SHP77 (cell line): ENCODE measurements around the gene BIVM.

ENCODE experiments used
- DNase-seq, 2 experiments: peaks; one replicate each; lab custom pipeline; 2025; lab: John Stamatoyannopoulos, UW

Gene BIVM

DNA sequence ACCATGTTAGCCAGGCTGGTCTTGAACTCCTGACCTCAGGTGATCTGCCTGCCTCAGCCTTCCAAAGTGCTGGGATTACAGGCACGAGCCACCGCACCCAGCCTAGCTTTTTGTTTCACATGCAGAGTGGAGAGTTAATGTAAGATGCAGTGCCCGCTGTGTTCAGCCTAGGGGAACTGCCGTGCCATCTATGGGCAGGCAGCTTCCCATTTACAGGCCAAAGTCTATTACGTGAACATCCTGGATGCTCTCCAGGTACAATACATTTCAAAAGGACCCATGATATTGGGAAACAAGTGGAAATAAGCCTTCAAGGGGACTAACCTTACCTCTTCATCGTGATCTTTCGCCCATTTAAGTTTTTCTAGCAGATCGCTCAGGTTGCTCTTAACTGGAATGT lies 10.2 kb upstream of the BIVM start:
- no peak for DNase-seq

DNA sequence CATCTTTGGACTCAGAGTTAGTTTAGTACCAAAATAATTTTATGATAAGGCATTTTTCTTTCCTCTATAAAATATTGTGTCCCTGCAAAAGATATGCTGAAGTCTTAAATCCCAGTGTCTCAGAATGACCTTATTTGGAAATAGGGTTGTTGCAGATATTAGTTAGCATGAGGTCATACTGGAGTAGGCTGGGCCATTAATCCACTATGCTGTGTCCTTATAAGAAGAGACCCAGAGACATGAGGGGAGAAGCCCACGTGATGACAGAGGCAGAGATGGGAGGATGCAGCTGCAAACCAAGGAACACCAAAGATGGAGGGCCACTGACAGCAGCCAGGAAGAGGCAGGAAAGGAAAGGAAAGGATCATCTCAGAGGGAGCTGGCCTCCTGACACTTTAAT lies 6.5 kb upstream of the BIVM start:
- DNase-seq = no peak

GRCh38 chr13:102793611-102794355 lies 5.1 kb upstream of the BIVM start:
- no peak for DNase-seq

- DNase-seq = peak in 1 of 2 experiments; percentile 28
These were observed 666 bp downstream of the BIVM start for GRCh38 chr13:102799426-102800144.

GRCh38 chr13:102800145-102801041 lies 1.5 kb downstream of the BIVM start:
- peak; percentile 87 to 91 for DNase-seq

DNA sequence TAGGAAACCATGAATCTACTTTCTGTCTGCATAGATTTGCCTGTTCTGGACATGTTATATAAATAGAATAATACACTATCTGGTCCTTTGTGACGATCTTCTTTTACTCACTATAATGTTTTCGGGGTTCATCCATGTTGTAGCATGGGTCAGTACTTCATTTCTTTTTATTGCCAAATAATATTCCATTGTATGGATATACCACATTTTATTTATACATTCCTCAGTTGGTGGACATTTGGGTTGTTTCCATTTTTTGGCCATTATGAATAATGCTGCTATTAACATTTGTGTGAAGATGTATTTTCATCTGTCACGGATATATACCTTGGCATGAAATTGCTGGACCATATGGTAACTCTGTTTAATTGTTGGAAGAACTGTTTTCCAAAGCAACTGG lies 6.8 kb downstream of the BIVM start:
- no peak for DNase-seq

GRCh38 chr13:102807699-102808098 lies 8.8 kb downstream of the BIVM start:
- DNase-seq = no peak

- DNase-seq = no peak
These were observed 13.8 kb downstream of the BIVM start for GRCh38 chr13:102812611-102813287.

DNA sequence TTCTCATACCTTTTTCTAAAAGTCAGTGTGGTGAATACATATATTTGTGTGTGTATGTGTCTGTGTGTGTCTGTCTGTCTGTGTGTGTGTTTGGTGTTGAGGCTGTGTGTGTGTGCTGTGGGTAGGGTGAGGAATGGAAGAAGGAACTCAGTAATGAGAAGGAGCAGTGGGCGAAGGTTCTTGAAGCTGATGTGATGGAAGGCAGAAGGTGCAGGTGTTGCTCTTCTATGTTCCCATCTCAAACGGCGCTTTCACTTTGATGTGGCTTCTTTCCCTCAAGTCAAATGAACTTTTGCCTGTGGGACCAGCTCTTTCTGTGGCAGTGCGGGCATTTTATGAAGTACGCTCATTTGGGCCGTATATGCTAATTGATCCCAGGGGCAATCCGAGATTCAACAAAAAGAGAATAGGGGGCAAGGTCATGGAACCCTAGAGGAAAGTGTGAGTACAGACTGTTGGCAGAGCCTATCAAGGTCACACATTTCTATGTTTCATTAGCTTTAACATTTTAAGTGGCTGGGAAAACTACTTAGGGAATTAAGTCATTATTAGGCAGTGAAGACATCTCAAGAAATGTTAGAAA lies 15.2 kb downstream of the BIVM start:
- no peak for DNase-seq

- no peak for DNase-seq
These were observed 15.9 kb downstream of the BIVM start for GRCh38 chr13:102814793-102815192.

GRCh38 chr13:102815788-102816187 lies 16.9 kb downstream of the BIVM start:
- no peak for DNase-seq

DNA sequence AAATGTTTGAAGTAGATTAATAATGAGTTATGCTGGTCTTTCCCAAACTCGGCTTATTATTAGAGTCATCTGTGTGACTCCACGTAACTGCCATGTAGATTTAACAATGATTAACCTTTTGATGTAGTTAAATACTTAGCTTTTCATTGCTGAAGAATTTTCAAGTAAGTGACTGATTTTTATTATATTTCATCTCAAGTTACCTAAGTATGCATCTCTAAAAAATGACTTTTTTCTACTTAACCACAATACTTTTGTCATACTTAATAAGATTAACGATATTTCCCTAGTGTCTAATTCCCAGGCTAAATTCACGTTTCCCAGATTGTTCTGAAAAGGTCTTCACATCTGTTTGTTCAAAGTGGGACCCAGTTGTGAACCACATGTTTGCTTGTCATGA lies 17.8 kb downstream of the BIVM start:
- no peak for DNase-seq

GRCh38 chr13:102817241-102817640 lies 18.3 kb downstream of the BIVM start:
- no peak for DNase-seq

DNA sequence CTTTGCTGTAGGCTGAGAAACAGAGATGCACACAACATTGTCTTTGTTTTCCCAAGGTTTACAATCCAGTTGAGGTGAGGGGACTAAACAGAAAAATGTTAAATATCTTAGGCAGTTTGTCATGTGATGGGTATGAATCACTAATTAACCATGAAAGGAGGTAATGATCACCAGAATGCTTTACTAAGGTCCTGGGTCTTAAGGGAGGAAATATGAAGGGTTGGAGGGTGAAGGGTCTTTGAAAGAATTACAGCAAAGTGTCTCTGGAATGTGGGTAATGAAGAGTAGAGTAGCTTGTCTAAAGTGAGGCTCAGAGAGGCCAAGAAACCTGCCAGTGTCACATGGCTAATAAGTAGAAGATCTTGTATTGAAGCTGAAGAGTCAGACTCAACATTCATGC lies 19.0 kb downstream of the BIVM start:
- no peak for DNase-seq

GRCh38 chr13:102825400-102825799 lies 26.5 kb downstream of the BIVM start:
- DNase-seq = no peak

- no peak for DNase-seq
These were observed 27.2 kb downstream of the BIVM start for GRCh38 chr13:102825921-102826706.

GRCh38 chr13:102830646-102831045 lies 31.7 kb downstream of the BIVM start:
- no peak for DNase-seq

DNA sequence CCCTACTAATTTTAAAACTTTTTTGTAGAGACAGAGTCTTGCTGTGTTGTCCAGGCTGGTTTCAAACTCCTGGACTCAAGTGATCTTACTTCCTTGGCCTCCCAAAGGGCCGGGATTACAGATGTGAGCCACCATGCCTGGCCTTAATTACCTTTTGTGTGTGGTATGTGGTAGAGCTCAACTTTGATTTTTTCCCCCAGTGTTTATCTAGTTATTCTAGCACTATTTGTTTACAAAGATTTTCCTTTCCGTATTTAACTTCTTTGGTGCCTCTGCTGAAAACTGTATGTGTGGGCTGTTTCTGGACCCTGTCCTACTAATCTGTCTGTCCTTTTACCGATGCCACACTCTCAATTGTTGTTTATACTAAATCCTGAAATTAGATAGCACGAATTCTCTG lies 37.6 kb downstream of the BIVM start:
- DNase-seq = no peak

- DNase-seq = no peak
These were observed 39.4 kb downstream of the BIVM start for GRCh38 chr13:102838273-102838672.

- no peak for DNase-seq
These were observed 40.1 kb downstream of the BIVM start for GRCh38 chr13:102838982-102839381.

DNA sequence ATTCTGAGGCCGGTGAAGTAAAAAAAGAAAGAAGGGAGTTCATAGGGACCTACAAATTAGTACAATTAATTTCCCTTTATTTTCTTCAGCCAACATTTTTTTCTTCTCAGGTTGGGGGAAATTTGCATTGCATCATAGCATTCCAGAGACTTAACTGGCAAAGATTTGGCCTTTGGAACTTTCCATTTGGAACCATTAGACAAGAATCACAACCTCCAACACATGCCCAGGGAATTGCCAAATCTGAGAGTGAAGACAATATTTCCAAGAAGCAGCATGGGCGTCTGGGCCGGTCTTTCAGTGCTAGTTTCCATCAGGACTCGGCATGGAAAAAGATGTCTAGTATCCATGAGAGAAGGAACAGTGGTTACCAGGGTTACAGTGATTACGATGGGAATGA lies 40.5 kb downstream of the BIVM start:
- DNase-seq = no peak
